Colonic mucosa (tissue), 4 donors: Measurements from ENCODE around the gene CDCA5. TPM values are rescaled to one million over a fixed set of nuclear protein-coding genes. Genes with fewer than 3 reads are reported as not detected.

Experiments used
- DNase-seq: peaks from one replicate; pipeline ENCODE4 v3.0.0-alpha.2; 2020
- H3K27ac ChIP-seq: fragments of 200-600 bp; one replicate; pipeline ENCODE4 v1.8.0; 2021
- H3K27me3 ChIP-seq: fragments of 200-600 bp; one replicate; pipeline ENCODE4 v1.8.0; 2021
- H3K36me3 ChIP-seq: fragments of 200-600 bp; one replicate; pipeline ENCODE4 v1.8.0; 2021
- H3K4me1 ChIP-seq: fragments of 200-600 bp; one replicate; pipeline ENCODE4 v1.8.0; 2021; ENCODE audit warnings: mild to moderate bottlenecking
- H3K4me3 ChIP-seq: fragments of 200-600 bp; one replicate; pipeline ENCODE4 v1.8.0; 2021
- H3K9ac ChIP-seq, 2 donors: one replicate each; pipeline ENCODE4 v1.7.0; 2013; ENCODE audit warnings: control low read depth in 2 of 2, low read depth in 2 of 2, low read length in 2 of 2
- H3K9me3 ChIP-seq: fragments of 200-600 bp; one replicate; pipeline ENCODE4 v1.8.0; 2021
- intact Hi-C: fragments of 100-400 bp; cut with DNase I; formaldehyde crosslinking; loops from one replicate; pipeline ENCODE4 v1.14.1; 2022
- total RNA-seq, 2 donors: library from RNA; stranded (reverse); fragmentation: NEBNext Ultra II Directional in 1 of 2; extraction: Animal tissue kit (Norgen Biotek cat#: 25700) in 1 of 2; gene quantifications; one replicate each; pipeline ENCODE4 v1.2.1, GENCODE V29; 2021
- TF ChIP-seq, protein P1 (sequence below): fragments of 200-600 bp; IDR thresholded peaks from one replicate; pipeline ENCODE4 v1.8.0; 2022; ENCODE audit warnings: antibody characterized with exemption, mild to moderate bottlenecking
- donor health status: healthy.
- donor health status: DM: no; HTN: no; CAD: no.
- donor health status: DM: no; HTN: no; CAD: no.

The CDCA5 gene
- total RNA-seq, 2 donors from 2014 or later = 9.7 to 51.7 TPM

DNA sequence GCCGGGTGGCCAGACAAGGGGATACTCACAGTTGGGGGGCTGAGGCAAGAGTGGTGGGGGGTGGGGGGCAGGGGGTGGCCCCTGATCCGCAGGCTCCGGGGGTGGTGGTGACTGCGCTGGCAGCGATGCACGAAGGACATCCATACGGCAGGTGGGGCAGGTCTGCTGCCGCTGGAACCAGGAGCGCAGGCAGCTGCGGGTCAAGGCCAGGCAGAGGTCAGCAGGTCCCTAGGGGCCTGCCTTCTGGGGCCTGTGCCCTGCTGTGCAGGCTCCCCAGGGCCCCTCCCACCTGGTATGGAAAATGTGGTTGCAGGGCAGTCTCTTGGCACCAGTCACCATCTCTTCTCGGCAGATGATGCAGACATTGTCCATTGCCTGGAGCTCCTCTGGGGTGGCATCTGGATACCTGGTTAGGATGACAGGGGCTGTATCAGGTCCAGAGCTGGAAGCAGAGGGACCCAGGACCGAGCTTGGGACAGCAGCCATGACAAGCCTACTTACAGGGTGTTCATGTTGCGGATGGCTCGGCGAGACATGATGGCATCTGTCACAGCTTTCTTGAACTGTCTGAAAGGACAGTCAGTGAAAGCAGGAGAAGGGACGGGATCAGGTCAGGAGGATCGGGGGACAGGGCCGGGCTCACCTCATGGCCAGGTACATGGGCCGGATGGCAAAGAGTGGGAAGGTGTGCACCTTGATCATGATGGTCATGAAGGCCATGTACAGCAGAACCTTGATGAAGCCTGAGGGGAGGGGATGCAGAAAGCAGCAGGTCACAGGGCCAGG, 47.0 kb upstream of the CDCA5 start:
- no peak for DNase-seq
- TF ChIP-seq, protein P1, sequence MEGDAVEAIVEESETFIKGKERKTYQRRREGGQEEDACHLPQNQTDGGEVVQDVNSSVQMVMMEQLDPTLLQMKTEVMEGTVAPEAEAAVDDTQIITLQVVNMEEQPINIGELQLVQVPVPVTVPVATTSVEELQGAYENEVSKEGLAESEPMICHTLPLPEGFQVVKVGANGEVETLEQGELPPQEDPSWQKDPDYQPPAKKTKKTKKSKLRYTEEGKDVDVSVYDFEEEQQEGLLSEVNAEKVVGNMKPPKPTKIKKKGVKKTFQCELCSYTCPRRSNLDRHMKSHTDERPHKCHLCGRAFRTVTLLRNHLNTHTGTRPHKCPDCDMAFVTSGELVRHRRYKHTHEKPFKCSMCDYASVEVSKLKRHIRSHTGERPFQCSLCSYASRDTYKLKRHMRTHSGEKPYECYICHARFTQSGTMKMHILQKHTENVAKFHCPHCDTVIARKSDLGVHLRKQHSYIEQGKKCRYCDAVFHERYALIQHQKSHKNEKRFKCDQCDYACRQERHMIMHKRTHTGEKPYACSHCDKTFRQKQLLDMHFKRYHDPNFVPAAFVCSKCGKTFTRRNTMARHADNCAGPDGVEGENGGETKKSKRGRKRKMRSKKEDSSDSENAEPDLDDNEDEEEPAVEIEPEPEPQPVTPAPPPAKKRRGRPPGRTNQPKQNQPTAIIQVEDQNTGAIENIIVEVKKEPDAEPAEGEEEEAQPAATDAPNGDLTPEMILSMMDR = no peak
- intact Hi-C loops = no loop called here
- no peak overlapping the region for H3K9ac ChIP-seq
- no peak overlapping the region for H3K4me3 ChIP-seq
- peaks cover 42% of the 10 kb centered on the region for H3K36me3 ChIP-seq
- no peaks in the 10 kb centered on the region for H3K27me3 ChIP-seq
- no peak overlapping the region for H3K27ac ChIP-seq
- H3K4me1 ChIP-seq = peaks cover 15% of the 10 kb centered on the region
- H3K9me3 ChIP-seq = no peaks in the 10 kb centered on the region

DNA sequence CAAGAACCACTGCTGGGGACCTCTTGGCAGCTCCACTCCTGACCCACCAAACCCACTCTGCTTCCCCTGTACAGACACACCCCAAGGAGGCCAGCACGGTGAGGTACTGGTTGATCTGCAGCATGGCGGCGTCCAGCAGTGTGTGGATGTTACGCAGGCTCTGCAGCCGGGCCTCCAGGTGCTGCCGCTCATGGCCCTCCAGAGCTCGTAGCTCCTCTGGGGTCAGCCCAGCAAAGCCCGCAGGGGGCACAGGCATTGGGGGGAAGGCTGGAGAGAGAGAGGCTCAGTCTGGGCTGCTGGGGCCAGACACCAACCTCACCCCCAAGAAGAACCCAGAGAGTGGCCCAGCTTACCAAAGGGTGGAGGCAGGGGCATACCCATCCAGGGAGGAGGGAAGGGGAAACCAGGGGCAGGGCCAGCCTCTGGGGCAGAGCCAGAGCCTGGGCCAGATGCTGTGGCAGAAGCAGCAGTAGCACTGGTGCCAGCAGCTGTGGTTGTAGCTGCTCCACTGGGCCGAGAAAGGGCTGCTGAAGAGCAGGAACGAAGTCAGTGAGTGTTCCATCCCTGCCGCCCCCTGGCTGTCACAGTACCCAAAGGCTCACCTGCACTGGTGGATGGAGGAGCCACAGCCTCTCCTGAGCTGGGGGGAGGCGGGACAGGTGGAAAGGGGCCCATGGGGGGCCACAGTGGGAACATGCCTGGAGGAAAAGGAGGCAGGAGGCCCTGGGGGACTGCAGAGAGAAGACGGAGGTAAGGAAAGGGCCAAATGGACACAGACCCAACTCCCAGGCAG, 46.0 kb upstream of the CDCA5 start:
- no peak for DNase-seq
- Histone ChIP-seq H3K27me3 (no peaks in the 10 kb centered on the region), H3K4me3 (no peak overlapping the region), H3K9me3 (no peaks in the 10 kb centered on the region), H3K27ac (no peak overlapping the region), H3K4me1 (peaks cover 15% of the 10 kb centered on the region), H3K36me3 (peaks cover 52% of the 10 kb centered on the region), H3K9ac (no peak overlapping the region)
- TF ChIP-seq, protein P1 = no peak
- intact Hi-C loops = no loop called here

DNA sequence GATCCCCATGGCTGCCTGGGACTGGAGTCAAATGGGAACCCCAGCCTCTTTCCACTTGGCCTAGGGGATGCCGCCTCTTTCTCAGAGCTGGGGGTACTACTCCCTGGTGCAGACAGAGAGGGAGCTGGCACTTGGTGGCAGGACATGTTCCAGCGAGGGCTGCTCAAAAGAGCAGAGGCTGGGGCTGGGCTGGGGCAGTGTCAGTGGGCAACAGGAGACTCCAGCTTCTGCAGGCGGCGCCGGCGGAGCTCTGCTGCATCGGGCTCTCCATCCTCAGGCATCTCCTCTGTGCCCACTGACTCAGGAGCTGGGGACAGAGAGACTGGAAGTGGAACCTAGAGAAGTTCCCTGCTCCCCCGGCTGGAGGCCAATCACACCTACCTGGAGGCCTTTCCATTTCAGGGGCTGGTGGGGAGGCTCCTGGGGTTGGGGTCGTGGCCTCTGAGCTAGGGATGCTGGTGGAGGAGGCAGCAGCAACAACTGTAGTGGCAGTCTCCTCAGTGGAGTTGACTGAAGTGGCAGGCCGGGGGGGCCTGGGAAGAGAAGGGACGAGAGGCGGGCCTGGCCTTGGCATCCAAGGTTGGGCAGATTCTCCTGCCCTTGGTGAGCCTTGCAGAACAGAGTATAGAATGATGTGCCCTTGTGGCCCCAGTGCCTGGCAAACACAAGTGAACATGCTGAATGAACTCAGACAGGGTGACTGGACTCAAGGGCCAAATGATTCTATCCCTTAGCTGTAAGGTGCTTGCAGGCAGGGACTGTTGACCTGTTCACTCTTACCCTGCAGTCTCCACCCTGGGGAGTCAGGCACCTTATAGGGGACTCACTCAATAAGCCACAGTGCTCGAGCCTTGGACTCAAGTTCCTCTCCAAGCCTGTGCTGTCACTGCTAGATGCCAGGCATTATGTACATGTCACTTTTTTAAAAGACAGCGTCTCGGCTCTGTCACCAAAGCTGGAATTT, 44.6 kb upstream of the CDCA5 start:
- intact Hi-C loops = no loop called here
- peaks cover 14% of the 10 kb centered on the region for H3K4me1 ChIP-seq
- H3K27ac ChIP-seq = no peak overlapping the region
- TF ChIP-seq, protein P1 = no peak
- H3K9me3 ChIP-seq = no peaks in the 10 kb centered on the region
- H3K4me3 ChIP-seq = no peak overlapping the region
- peaks cover 56% of the 10 kb centered on the region for H3K36me3 ChIP-seq
- no peak for DNase-seq
- no peak overlapping the region for H3K9ac ChIP-seq
- no peaks in the 10 kb centered on the region for H3K27me3 ChIP-seq

DNA sequence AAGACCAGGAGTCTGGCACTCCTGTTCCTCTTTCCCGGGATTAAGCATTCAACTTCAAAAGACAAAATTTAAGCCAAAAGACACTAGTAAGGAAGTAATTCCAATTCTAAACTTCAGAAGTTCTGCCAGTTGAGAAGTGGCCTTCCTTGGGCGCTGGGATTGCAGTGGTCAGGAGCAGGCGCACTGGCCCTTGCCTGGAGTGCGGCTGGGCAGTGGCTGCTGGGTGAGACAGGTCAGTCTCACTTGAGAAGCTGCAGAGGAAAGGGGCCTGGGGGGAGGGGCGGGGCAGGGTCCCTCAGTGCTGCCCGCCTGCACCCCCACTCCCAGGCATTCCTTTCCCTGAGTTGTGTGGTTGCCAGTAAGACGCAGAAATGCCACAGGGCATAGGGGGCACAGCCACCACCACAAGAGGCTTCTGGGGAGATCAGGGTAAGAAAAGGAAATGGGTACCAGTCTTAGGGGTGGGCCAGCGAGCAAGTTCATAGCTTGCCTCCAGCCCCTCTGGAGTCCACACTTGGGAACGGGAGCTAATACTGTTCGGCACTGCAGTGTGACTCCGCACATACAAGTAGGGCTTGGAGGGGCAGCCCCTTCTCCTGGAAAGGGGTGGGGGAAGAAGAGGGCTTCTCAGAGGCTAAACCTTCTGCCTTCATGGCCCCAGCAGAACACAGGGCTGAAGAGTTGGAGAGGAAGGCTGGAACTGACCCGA, 43.8 kb upstream of the CDCA5 start:
- no peak overlapping the region for H3K4me3 ChIP-seq
- H3K9me3 ChIP-seq = no peaks in the 10 kb centered on the region
- TF ChIP-seq, protein P1 = no peak
- H3K27me3 ChIP-seq = no peaks in the 10 kb centered on the region
- intact Hi-C loops = no loop called here
- no peak overlapping the region for H3K27ac ChIP-seq
- no peak for DNase-seq
- H3K9ac ChIP-seq = no peak overlapping the region
- H3K36me3 ChIP-seq = peaks cover 56% of the 10 kb centered on the region
- peaks cover 12% of the 10 kb centered on the region for H3K4me1 ChIP-seq
